ENCODE data around the gene PHF13. TPM values are rescaled to one million over a fixed set of nuclear protein-coding genes. Genes with fewer than 3 reads are reported as not detected.

The PHF13 gene
- polyA plus RNA-seq, 1 of the 3 experiments (the other 2 are of a cell fraction), result 8.5 TPM

DNA sequence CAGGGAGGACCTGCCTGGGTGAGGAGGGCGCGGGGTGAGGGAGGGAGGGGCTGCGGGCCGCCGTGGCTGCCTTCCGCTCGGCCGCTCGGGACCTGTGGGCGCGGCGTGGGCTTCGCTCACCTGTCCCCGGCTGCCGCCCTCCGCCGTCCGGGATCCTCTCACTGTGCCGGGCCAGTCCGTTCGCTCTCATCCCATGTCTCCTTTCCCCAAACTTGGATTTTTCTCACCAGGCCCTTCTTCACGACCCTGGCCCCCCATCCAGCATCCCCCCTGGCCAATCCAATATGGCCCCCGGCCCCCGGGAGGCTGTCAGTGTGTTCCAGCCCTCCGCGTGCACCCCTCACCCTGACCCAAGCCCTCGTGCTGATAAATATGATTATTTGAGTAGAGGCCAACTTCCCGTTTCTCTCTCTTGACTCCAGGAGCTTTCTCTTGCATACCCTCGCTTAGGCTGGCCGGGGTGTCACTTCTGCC is 33.4 kb upstream of the PHF13 start:
- H3F3A ChIP-seq (replicated peaks; ENCODE audit: insufficient read depth), result no peaks in the 10 kb centered on the region
- peak overlapping the region; percentile 76 for H3K9ac ChIP-seq
- peak overlapping the region; percentile 73 to 84 for H3K4me3 ChIP-seq (ENCODE audit: low read depth in 2 of 2, low read length in 1 of 2)
- ChIA-PET POLR2A (interaction anchor here (0.6 to 2.3 kb wide), 4 partner anchors 9 to 44 kb away, joined by 3 to 6 read pairs (median 4); partner anchors contain the start of gene KLHL21), CTCF (interaction anchor here (0.7 to 8.5 kb wide), 8 partner anchors 9 to 90 kb away, joined by 3 to 68 read pairs (median 4); partner anchors contain the start of genes NOL9 and TAS1R1)
- H3K9me2 ChIP-seq, result no peaks in the 10 kb centered on the region
- TF ChIP-seq FOXJ3 (CRISPR knock-in tag; IDR thresholded peaks at IDR 0.05), result no peak
- TF ChIP-seq NFIC (IDR thresholded peaks at IDR 0.05; ENCODE audit: borderline replicate concordance), result no peak
- no peak for TF ChIP-seq MEF2A (IDR thresholded peaks at IDR 0.05; ENCODE audit: borderline replicate concordance, low read depth)
- TF ChIP-seq, protein P1, sequence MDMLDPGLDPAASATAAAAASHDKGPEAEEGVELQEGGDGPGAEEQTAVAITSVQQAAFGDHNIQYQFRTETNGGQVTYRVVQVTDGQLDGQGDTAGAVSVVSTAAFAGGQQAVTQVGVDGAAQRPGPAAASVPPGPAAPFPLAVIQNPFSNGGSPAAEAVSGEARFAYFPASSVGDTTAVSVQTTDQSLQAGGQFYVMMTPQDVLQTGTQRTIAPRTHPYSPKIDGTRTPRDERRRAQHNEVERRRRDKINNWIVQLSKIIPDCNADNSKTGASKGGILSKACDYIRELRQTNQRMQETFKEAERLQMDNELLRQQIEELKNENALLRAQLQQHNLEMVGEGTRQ (IDR thresholded peaks at IDR 0.05; ENCODE audit: borderline replicate concordance, low read depth, low read length), result no peak
- TF ChIP-seq SMC3 (IDR thresholded peaks at IDR 0.05; ENCODE audit: low read depth, low read length), result no peak
- TF ChIP-seq, protein P2, sequence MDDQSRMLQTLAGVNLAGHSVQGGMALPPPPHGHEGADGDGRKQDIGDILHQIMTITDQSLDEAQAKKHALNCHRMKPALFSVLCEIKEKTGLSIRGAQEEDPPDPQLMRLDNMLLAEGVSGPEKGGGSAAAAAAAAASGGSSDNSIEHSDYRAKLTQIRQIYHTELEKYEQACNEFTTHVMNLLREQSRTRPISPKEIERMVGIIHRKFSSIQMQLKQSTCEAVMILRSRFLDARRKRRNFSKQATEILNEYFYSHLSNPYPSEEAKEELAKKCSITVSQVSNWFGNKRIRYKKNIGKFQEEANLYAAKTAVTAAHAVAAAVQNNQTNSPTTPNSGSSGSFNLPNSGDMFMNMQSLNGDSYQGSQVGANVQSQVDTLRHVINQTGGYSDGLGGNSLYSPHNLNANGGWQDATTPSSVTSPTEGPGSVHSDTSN (IDR thresholded peaks at IDR 0.05), result no peak
- TF ChIP-seq MXI1 (IDR thresholded peaks at IDR 0.05; ENCODE audit: low read depth, low read length), result peak; percentile 2; the same call in 1 of the 2 replicates
- TF ChIP-seq CHD2 (IDR thresholded peaks at IDR 0.05; ENCODE audit: low read length, partially characterized antibody), result peak; percentile 1
- TF ChIP-seq EZH2phosphoT487 (IDR thresholded peaks at IDR 0.05; ENCODE audit: borderline replicate concordance, low read depth), result no peak
- TF ChIP-seq RCOR1 (IDR thresholded peaks at IDR 0.05; ENCODE audit: low read length), result no peak
- no peak for TF ChIP-seq EP300 (IDR thresholded peaks at IDR 0.05; ENCODE audit: borderline replicate concordance in 1 of 2, low read depth in 1 of 2, low read length in 1 of 2)
- TF ChIP-seq JUND (IDR thresholded peaks at IDR 0.05), result no peak
- TF ChIP-seq FOXM1 (IDR thresholded peaks at IDR 0.05; ENCODE audit: low read depth), result no peak
- no peak for TF ChIP-seq RAD21 (IDR thresholded peaks at IDR 0.05; ENCODE audit: low read length)
- TF ChIP-seq YY1 (IDR thresholded peaks at IDR 0.05; ENCODE audit: low read depth), result peak; percentile 61; the same call in 1 of the 2 replicates
- TF ChIP-seq, protein P3, sequence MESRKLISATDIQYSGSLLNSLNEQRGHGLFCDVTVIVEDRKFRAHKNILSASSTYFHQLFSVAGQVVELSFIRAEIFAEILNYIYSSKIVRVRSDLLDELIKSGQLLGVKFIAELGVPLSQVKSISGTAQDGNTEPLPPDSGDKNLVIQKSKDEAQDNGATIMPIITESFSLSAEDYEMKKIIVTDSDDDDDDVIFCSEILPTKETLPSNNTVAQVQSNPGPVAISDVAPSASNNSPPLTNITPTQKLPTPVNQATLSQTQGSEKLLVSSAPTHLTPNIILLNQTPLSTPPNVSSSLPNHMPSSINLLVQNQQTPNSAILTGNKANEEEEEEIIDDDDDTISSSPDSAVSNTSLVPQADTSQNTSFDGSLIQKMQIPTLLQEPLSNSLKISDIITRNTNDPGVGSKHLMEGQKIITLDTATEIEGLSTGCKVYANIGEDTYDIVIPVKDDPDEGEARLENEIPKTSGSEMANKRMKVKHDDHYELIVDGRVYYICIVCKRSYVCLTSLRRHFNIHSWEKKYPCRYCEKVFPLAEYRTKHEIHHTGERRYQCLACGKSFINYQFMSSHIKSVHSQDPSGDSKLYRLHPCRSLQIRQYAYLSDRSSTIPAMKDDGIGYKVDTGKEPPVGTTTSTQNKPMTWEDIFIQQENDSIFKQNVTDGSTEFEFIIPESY (IDR thresholded peaks at IDR 0.05; ENCODE audit: borderline replicate concordance, low read depth), result no peak
- TF ChIP-seq NRF1 (IDR thresholded peaks at IDR 0.05; ENCODE audit: low read depth, low read length), result no peak
- no peak; the same call in 1 of the 2 replicates for TF ChIP-seq RFX5 (IDR thresholded peaks at IDR 0.05; ENCODE audit: low read length)
- TF ChIP-seq TAF1 (IDR thresholded peaks at IDR 0.05; ENCODE audit: borderline replicate concordance, low read depth, low read length), result no peak
- TF ChIP-seq, protein P4, sequence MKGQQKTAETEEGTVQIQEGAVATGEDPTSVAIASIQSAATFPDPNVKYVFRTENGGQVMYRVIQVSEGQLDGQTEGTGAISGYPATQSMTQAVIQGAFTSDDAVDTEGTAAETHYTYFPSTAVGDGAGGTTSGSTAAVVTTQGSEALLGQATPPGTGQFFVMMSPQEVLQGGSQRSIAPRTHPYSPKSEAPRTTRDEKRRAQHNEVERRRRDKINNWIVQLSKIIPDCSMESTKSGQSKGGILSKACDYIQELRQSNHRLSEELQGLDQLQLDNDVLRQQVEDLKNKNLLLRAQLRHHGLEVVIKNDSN (IDR thresholded peaks at IDR 0.05; ENCODE audit: borderline replicate concordance, low read depth), result no peak
- TF ChIP-seq RXRA (IDR thresholded peaks at IDR 0.05; ENCODE audit: borderline replicate concordance, low read depth), result no peak
- no peak for TF ChIP-seq ELF1 (IDR thresholded peaks at IDR 0.05)
- no peak for TF ChIP-seq FOSL2 (IDR thresholded peaks at IDR 0.05; ENCODE audit: borderline replicate concordance, low read depth)
- TF ChIP-seq, protein P5, sequence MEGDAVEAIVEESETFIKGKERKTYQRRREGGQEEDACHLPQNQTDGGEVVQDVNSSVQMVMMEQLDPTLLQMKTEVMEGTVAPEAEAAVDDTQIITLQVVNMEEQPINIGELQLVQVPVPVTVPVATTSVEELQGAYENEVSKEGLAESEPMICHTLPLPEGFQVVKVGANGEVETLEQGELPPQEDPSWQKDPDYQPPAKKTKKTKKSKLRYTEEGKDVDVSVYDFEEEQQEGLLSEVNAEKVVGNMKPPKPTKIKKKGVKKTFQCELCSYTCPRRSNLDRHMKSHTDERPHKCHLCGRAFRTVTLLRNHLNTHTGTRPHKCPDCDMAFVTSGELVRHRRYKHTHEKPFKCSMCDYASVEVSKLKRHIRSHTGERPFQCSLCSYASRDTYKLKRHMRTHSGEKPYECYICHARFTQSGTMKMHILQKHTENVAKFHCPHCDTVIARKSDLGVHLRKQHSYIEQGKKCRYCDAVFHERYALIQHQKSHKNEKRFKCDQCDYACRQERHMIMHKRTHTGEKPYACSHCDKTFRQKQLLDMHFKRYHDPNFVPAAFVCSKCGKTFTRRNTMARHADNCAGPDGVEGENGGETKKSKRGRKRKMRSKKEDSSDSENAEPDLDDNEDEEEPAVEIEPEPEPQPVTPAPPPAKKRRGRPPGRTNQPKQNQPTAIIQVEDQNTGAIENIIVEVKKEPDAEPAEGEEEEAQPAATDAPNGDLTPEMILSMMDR (IDR thresholded peaks at IDR 0.05), result no peak
- no peak for TF ChIP-seq GABPA (IDR thresholded peaks at IDR 0.05; ENCODE audit: low read depth)
- TF ChIP-seq, protein P6, sequence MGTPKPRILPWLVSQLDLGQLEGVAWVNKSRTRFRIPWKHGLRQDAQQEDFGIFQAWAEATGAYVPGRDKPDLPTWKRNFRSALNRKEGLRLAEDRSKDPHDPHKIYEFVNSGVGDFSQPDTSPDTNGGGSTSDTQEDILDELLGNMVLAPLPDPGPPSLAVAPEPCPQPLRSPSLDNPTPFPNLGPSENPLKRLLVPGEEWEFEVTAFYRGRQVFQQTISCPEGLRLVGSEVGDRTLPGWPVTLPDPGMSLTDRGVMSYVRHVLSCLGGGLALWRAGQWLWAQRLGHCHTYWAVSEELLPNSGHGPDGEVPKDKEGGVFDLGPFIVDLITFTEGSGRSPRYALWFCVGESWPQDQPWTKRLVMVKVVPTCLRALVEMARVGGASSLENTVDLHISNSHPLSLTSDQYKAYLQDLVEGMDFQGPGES (IDR thresholded peaks at IDR 0.05; ENCODE audit: low read depth, low read length), result no peak
- TF ChIP-seq SIN3A (IDR thresholded peaks at IDR 0.05; ENCODE audit: borderline replicate concordance, low read depth, low read length), result 0 out of 2 replicates have a peak, but pooled peaks have one; percentile 4
- peaks cover 29% of the 10 kb centered on the region for H3K79me2 ChIP-seq (ENCODE audit: insufficient read depth)
- peaks cover 14 to 32% of the 10 kb centered on the region in 2 experiments; a peak in 2 of 4 replicates for H3K4me1 ChIP-seq (ENCODE audit: control insufficient read depth in 1 of 2, insufficient read depth in 2 of 2, low read depth in 1 of 2, low read length in 1 of 2)
- peaks cover 0 to 2% of the 10 kb centered on the region in 2 experiments for H3K36me3 ChIP-seq (replicated peaks in 1 of 2; ENCODE audit: control insufficient read depth in 1 of 2, insufficient read depth in 2 of 2, low read length in 1 of 2)
- no peaks in the 10 kb centered on the region for H3K9me3 ChIP-seq
- peak overlapping the region; percentile 83 for H3K4me2 ChIP-seq
- DNase-seq, result no peak
- no peaks in the 10 kb centered on the region for H3K27me3 ChIP-seq (ENCODE audit: insufficient read depth)
- H3K27ac ChIP-seq (ENCODE audit: low read depth in 2 of 2, low read length in 1 of 2), result peak overlapping the region; percentile 44 to 76; a peak in 2 of 4 replicates
- peak overlapping the region; percentile 56; the same call in 1 of the 2 replicates for H2AFZ ChIP-seq (ENCODE audit: low read depth)
- H4K20me1 ChIP-seq (ENCODE audit: insufficient read depth), result no peaks in the 10 kb centered on the region
- WGBS (ENCODE audit: low lambda C conversion rate), result 1% methylated on average over 18 of the region's 30 CpGs

Measured in SK-N-SH (cell line).